ENCODE measurements around the gene DPCD.
"Not testable (repeated sequence)": the region's sequence is repeated elsewhere in the genome, so short reads cannot be mapped to it uniquely, and the experiment has no call there.

The DPCD gene

DNA sequence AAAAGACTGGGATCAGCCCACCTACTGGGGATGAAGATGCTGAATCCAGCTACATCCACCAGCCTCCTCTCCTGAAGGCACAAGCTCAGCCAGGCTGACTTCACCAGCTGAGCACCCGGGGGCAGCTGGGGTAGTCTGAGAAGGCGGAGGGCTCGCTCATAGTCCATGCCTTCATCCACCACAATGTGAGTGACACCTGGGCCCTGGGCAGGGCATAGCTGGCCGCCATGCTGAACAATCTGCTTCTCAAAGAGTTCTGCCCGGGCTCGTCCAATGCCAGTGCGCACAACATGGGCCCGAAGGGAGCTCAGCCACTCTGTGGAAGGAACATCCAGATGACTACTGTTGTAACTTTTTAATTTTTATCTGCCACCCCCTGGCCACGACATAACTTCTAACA lies 2.3 kb upstream of the DPCD start:
- no peak for DNase-seq (ENCODE audit: low read depth)

- no peak for DNase-seq (ENCODE audit: low read depth)
Observed at GRCh38 chr10:101588879-101589278, 758 bp downstream of the DPCD start.

- DNase-seq (ENCODE audit: low read depth): not testable (repeated sequence)
Observed at GRCh38 chr10:101593331-101593730, 5.2 kb downstream of the DPCD start.

DNA sequence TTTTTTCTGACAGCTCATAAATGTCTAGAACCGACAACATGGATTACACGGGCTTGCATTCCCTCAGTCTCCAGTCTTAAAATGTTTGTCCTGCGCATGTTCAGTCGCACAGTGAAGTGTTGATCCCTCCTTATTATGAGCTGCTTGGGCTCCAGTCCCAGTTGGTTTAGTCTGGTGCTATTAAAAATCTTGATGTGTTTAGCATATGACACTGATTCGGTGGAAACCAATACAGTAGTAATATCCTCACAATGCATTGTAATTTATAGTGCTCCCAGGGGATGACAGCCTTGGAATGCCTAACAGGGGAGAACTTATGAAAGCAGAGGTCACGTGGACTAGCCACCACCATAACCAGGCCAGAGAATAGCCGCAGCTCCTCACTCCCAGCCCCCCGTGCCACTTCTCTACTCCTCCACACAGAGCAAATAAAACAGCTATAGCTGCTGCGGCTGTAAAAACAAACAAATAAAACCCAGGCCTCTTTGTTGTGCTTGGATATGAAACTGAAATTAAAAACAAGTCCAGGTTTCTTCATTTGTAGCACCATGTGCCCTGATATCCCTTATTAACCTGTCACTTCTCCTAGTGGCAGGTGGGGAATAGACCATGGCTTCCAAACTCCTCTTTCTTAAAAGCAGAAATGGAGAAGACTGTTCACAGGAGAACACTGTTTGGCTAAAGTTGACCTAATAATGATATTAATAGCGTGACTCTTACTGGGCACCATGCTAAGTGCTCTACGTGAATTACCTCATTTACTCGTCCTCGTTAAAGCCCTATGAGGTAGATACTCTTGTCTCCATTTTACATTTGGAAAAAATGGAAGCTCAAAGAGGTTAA lies 7.7 kb downstream of the DPCD start:
- DNase-seq (ENCODE audit: low read depth): no peak

DNA sequence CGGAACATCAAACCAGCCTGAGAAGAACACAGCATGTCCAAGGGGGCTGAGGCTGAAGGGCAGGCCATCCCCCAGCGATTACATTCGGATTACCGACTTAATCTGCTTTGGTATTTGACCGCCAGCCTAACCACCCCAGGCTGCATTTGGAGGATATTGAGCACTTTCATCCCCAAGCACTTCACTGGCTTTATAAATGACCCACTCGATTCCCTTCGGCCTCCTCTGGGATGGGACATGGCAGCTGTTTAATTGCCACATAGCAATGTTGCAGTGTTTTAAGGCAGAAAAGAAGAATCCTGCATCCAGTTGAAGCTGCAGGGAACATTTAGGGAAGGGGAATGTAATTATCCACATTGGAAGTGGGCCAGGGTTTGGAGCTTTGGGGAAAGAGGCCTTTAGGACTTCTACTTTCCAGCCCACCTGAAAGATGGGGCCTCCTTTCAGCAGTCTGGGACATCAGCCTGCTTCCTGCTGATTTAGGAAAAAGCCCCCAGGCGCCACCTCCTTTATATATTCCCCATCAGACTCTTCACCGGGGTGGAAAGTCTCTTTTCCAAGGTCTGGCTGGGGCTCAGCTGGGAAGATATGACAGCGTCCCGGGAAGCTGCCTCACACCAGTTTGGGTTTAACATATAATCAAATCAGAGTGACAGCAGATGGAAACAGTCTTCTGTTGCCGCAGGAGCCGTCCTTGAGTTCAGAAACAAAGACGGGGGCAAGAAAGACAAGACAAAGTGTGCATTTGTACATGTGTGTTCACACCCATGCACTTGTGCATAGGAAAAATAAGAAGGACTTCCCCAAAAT lies 9.2 kb downstream of the DPCD start:
- no peak for DNase-seq (ENCODE audit: low read depth)

GRCh38 chr10:101601541-101601940 lies 13.4 kb downstream of the DPCD start:
- no peak for DNase-seq (ENCODE audit: low read depth)

DNA sequence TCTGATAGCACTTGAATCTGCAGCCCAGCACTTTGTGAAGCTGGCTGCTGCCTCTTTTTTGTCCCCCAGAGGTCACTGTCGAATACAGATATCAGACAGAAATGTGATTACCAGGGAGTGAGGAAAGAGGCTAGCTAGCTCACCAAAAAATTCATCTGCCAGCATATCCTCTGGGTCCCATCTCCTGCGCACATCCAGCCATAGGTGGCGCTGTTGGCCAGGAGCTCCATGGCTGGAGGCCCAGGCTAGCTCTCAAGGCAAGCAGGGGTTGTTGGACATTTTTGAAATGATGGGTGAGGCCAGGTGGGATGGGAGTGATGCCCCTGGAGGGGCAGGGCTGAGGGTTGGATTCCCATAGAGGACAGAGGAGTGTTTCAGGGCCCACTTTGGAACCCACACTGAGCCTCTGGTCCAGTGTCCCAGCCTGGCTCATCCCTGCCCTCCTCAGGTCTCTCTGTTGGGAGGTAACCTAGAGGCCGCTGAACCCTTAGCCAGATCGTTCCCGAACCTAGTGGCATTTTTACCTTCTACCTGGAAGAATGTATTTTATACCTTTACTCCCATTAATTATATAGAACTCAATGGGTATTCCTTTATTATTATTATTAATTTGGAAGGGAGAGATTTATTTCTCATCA lies 14.8 kb downstream of the DPCD start:
- peak; percentile 59 for DNase-seq (ENCODE audit: low read depth)

GRCh38 chr10:101607124-101607523 lies 19.0 kb downstream of the DPCD start:
- DNase-seq (ENCODE audit: low read depth): no peak

- DNase-seq (ENCODE audit: low read depth): no peak
Observed at GRCh38 chr10:101609481-101609880, 21.4 kb downstream of the DPCD start.

DNA sequence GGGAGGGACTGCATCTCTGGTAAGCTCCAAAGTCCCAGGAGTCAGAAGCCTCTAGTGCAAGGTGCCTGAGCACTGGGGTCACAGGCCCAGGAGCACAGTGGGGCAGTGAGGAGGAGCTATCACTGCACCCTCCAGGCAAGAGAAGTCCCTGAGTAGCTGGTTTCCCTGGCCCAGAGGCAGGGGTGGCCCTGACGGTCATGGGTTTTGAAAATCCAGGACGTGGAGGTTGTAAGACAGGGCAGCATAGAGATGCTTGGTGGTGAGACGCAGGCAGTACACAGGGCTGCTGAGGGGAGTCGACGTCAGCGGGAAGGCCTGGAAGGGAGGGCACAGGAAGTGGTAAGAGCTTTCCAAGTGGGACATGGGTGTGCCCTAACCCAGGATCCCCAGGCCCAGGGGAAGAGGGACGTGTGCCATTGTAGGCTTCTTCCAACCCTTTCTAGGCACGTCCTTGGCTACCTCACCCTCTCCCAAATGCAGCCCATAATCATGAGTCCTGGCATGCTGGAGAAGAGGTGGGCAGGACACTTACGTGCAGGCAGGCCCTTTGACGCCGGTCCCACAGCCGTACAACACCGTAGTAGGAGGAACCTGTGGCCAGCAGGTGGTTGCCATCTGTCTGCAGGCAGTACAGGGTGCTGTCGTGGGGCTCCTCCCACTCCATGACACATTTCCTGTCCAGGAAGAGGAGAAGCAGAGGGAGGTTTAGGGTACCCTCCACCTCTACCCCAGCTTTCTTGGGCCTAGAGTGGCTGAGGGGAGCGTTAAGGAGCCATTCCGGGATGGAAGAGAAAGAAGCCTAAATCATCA lies 23.2 kb downstream of the DPCD start:
- no peak for DNase-seq (ENCODE audit: low read depth)

DNA sequence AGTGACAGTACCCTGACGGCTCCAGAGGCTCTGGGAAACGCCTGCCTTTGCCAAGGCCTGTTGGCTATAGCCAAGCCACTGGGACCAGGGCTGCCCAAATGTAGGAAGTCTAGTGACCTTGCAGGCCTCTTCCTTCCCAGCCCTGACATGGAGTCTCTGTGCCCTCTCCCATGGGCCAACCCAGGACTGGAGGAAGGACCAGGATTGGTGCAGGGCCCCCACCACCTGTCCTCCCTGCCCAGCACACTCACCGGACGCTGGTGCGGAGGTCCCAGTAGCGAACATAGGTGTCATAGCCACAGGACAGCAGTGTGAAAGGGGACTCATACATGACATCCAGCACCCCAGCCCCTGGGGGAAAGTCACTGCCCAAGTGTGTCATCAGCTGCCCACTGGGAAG lies 24.0 kb downstream of the DPCD start:
- no peak for DNase-seq (ENCODE audit: low read depth)

DNA sequence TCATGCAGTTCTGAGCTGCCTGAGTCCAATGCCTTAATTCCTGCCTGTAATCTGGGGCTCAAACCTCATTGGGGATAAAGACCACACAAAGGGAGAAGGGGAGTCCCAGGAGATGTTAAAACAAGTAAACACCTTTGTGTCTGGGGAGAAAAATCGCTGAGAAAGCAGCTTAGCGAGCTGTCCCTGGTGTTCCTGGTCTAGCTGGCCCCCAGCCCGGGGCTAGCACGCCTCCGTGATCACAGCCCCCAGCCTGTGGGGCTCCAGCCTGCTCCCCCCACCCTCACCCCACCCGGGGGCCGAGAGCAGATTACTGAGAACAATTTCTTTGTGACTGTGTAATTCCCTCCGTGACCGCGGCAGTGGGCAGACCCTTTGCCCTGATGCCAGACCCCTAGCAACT lies 24.8 kb downstream of the DPCD start:
- no peak for DNase-seq (ENCODE audit: low read depth)

GRCh38 chr10:101613646-101614045 lies 25.5 kb downstream of the DPCD start:
- no peak for DNase-seq (ENCODE audit: low read depth)

GRCh38 chr10:101614663-101615524 lies 26.8 kb downstream of the DPCD start:
- no peak for DNase-seq (ENCODE audit: low read depth)

GRCh38 chr10:101615525-101616116 lies 27.5 kb downstream of the DPCD start:
- no peak for DNase-seq (ENCODE audit: low read depth)

DNA sequence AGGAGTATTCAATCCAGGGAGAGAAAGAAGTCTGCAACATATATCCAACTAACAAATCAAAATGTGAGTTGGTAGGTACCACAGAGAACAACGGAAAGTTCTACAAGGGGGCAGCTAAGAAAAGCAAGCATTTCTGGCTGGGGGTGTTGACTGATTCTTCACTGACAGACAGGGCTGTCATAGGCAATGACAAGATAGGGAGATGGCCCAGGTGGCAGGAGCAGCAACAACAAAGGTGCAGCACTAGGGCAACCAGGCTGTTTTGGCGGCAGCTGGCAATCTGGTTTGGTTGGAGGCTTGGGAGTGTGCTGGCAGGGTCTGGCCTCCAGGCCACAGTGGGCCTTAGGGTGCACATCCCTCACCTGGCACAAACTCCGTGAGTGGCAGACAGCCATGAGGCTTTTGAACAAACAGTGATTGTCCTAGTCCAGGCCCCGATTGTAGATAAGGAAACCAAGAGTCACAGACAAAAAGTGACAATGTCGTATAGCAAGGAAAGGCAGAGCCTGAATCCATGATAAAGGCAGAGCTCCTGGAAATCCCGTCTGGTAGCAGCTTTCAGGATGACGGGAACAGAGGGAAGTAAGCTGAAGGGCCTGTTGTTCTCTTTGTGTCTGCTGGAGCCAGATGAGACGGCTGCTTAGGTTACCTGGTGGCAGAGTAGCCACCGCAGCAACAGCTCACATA lies 28.4 kb downstream of the DPCD start:
- no peak for DNase-seq (ENCODE audit: low read depth)

DNA sequence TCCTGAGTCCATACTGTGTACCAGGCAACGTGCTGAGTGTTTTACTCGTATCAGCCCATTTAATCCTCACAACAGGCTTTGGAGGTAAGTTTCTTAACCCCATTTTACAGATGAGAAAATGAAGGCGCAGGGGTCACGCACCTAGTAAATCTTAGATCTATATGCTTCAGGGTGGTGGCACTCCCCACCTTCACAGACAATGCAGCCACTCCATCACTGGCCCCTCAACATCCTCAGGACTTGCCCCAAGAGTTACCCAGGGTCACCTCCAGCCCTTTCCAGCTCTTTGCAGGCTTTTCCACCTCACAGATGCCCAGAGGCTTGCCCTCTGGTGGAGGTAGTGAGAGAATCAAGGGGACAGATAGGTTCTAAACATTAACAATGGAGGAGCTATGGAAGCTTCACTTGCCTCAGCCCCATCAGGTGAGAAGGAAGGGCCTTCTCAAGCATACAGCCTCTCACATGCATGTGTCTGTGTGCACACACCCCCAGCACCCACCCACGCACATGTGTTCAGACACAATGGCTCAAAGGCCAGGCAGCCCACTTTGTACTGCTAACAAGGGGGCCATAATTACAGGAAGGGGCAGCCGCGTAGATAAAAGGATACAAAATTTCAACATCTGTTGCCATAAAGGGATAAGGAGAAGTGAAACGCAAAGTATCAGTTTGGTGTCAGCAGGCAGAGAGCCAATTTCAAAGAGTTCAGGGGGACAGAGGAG lies 29.1 kb downstream of the DPCD start:
- no peak for DNase-seq (ENCODE audit: low read depth)

GRCh38 chr10:101617824-101618568 lies 29.9 kb downstream of the DPCD start:
- DNase-seq (ENCODE audit: low read depth): no peak

GRCh38 chr10:101618871-101619270 lies 30.8 kb downstream of the DPCD start:
- no peak for DNase-seq (ENCODE audit: low read depth)
